ENCODE data around the gene ERVK3-1. TPM values are rescaled to one million over a fixed set of nuclear protein-coding genes. Genes with fewer than 3 reads are reported as not detected.
"Not testable (repeated sequence)": the region's sequence is repeated elsewhere in the genome, so short reads cannot be mapped to it uniquely, and the experiment has no call there.

Gene ERVK3-1, protein sequence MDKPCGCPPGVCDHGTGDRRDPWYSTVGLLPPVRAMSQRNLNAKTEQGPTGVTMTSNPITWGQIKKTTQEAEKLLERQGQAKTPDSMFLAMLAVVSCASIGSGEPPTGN
- polyA plus RNA-seq (2013, experiment 1 of 2; ENCODE audit: insufficient read length), result 34.2 TPM
- 32.4 TPM for polyA plus RNA-seq (2013, experiment 2 of 2; ENCODE audit: insufficient read length)

DNA sequence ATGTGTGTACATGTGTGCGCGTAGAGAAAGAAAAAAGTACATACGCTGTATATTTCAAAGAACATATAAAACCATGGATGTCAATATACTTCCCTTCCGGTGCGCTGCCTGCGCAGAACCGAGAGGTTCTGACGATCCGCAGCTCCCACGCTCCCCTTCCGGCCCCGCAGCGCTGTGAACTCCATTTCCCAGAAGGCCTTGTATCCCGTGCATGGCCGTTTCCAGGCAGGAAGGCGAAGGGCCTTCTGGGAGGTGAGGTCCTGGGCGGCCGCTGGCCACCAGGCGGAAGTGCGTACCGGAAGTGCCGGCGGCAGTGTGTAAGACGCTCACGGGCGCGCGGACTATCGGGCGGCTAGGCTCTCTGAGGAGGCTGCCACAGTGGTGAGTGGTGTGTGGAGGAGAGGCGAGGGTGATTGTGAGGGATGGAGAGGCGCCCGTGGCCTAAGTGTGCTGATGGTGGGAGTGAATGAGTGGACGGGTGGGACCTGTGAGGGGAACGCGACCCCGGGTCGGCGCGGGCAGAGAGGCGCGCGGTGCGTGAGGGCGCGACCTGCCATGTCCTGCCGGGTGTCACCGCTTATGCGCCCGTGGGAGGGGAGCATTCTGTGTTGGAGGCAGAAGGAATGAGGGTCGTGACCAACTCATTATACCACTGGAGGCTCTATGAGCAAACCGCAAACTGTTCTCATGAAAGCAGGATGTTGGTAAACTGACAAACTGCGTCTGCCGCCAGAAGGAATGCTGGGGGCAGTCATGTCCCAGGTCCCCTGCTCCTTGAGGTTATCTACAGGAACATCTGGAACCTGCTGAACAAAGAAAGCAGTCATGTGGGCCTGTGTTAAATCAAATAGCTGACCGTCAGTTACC is at the start of gene ERVK3-1:
Gene ERVK3-1 (plus strand): TSS at position 313 of the 867 bp plus-strand sequence. CDS start 6,792 bp downstream, outside the sequence.
- peak; percentile 97 for DNase-seq

DNA sequence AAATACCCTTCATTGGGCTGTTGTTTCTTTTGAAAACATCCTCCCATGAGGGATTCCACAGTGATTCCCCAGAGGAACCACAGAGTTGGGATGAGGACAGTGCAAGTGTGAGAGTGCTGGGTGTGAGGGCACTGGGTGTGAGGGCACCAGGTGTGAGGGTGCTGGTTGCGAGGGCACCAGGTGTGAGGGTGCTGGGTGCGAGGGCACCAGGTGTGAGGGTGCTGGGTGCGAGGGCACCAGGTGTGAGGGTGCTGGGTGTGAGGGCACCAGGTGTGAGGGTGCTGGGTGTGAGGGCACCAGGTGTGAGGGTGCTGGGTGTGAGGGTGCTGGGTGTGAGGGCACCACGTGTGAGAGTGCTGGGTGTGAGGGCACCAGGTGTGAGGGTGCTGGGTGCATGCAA is 46.9 kb upstream of the ERVK3-1 start:
- not testable (repeated sequence) for DNase-seq

DNA sequence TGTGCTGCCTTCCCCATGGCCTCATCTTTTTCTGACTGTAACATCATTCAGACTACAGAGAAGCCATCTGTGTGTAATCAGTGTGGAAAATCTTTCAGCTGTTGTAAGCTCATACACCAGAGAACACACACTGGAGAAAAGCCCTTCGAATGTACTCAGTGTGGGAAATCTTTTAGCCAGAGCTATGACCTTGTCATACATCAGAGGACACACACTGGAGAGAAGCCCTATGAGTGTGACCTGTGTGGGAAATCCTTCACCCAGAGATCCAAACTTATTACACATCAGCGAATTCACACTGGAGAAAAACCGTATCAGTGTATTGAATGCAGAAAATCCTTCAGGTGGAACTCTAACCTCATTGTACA is 43.6 kb upstream of the ERVK3-1 start:
- no peak for DNase-seq

DNA sequence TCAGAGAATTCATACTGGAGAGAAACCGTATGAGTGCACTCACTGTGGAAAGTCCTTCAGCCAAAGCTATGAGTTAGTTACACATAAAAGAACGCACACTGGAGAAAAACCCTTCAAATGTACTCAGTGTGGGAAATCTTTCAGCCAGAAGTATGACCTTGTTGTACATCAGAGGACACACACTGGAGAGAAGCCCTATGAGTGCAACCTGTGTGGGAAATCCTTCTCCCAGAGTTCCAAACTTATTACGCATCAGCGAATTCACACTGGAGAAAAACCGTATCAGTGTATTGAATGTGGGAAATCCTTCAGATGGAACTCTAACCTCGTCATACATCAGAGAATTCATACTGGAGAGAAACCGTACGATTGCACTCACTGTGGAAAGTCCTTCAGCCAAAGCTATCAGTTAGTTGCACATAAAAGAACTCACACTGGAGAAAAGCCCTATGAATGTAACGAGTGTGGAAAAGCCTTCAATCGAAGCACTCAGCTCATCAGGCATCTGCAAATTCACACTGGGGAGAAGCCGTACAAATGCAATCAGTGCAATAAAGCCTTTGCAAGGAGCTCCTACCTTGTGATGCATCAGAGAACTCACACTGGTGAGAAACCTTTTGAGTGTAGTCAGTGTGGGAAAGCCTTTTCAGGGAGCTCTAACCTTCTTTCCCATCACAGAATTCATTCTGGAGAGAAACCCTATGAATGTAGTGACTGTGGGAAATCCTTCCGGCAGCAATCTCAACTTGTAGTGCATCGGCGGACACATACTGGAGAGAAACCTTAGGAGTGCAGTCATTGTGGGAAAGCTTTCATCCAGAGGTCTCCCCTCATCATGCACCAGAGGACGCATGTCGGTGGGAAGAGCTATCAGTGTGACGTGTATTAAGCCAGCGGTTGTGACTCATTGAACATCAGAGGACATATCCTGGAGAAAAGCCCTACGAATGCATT is 42.9 kb upstream of the ERVK3-1 start:
- DNase-seq, result no peak

DNA sequence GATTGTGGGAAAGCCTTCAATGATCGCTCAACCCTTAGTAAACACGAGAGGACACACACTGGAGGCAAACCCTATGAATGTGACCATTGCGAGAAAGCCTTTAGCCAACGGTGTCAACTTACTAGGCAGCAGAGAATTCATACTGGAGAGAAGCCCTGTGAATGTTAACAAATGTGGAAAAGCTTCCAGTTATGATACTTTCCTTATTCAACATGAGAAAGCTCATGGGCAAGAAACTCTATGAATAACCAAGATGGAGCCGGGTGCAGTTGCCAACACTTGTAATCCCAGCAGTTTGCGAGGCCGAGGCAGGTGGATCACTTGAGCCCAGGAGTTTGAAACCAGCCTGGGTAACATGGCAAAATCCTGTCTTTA is 42.3 kb upstream of the ERVK3-1 start:
- DNase-seq, result no peak

DNA sequence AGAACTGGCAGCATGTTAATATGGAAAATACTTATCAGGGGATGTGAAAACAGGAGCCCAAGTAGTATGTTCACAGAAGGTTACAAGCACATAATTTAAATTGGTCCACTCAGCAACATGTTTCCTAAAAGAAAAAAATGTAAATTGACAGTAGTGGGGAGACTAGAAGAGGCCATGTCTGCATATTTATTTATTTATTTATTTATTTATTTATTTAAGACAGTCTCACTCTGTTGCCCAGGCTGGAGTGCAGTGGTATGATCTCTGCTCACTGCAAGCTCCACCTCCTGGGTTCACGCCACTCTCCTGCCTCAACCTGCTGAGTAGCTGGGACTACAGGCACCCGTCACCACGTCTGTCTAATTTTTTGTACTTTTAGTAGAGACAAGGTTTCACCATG is 40.1 kb upstream of the ERVK3-1 start:
- no peak for DNase-seq

DNA sequence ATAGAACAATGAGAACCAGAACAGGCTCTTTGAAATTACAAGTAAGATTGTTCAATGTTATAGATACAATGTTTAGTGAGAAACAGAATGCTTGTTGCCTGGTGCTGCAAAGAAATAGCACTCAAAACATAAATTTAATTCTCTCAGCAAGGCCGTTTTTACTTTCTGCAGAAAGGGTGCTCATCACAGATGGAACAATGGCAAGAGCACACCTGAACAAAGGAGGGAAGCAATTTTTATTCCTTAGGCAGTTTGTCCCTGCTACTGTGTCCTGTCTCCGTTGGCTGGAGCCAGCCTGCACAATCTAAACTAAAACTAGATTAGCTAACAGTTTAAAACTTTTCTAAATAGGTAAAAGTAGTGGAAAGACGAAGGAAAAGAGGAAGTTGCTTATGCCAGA is 36.8 kb upstream of the ERVK3-1 start:
- no peak for DNase-seq

DNA sequence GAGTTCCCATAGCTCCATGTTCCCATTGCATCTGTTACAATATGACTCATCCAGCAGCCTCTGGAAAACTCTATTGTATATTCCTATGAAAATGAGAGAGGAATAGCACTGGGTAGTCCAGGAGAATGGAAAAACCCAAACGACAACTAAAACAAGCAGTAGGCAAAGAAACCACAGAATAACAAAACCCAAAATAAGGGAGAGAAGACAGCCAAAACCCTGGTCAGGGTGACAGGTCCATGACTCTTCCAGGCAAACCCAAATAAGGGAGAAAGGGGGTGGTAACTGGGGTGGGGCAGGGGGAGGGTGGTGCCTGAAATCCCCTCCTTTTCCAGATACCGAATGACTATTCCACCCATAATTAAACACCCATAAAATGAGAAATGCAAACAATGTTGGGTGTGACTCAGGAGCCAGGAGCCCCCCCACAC is 30.4 kb upstream of the ERVK3-1 start:
- DNase-seq, result no peak

DNA sequence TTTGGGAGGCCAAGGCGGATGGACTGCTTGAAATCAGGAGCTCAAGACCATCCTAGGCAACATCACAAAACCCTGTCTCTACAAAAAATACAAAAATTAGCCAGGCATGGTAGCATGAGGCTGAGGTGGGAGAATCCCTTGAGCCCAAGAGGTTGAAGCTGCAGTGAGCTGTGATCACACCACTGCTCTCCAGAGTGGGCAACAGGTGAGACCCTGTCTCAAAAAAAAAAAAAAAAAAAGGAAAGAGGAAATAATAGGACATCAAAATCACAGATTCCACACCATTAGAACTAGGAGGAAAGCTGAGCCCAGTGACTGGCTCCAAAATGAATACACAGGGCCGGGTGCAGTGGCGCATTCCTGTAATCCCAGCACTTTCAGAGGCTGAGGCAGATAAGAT is 29.6 kb upstream of the ERVK3-1 start:
- no peak for DNase-seq

DNA sequence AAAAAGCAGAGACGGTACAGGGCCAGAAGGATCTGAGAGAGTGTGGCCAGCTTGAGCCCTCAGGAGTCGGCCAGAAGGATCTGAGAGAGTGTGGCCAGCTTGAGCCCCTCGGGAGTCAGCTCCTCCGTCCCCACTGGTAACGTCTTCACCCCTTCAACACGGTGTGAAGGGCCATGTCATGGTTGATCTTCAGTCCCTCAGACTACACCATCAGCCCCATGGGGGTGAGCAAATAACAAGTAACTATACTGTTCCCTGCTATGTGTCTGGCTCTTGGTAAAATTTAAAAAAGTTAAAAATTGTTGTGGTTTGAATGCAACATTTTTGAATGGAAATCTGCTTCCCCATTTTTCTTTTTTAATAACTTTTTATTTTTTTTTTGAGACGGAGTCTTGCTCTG is 28.0 kb upstream of the ERVK3-1 start:
- DNase-seq, result no peak

DNA sequence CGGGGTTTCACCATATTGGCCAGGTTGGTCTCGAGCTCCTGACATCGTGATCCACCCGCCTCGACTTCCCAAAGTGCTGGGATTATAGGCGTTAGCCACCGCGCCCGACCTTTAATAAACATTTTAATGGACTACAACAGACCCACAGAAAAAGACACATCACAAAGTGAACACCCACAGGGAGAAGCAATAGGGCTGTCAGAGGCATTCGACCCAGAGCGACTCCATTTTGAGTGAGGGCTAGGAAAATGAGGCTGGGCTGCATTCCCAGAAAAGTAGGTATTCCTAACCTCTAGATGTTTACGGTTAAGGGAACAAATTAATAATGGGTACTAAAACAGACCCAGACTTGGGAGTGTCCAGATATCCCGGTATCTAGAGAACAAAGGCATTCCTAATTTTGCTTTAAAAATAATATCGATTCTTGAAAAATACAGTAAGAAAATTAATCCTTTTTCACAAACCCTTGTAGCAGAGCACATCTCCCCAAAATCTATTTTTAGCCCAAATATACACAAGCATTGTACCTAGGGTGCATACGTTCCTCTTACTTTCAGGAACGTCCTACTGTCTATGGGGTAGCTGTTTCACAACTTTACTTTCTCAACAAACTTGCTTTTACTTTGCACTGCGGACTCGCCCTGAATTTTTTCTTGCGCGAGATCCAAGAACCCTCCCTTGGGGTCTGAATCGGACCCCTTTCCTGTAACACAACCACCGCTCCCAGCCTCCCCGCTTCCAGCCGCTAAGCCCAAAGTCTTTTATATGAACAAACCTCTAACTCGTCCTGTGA is 27.2 kb upstream of the ERVK3-1 start:
- no peak for DNase-seq

DNA sequence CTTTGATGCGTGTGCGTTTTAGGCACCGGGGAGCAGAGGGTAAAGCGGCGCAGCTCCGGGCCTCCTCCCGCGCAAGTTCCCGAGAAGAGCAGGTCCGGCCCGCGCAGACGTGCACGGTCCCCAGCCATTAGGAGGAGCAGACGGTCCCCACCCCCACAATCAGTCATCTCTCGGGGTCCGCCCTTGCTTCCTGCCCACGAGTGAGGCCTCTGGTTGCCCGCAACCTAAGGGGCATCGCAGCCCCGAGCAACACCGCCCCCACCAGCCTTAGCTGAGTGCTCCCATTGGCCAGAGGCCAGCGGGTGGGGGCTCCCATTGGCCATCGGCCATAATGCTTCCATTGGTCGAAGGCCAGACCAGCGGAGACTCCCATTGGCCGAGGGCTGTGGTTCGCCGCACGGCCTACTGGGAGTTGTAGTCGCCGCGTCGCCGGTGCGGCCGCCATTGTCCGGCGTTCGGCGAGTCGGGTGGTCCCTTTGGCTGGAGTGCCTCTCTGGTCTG is 26.6 kb upstream of the ERVK3-1 start, which contains the start of gene ZNF8:
Gene ZNF8 (plus strand): TSS at position 415 of the 501 bp plus-strand sequence. CDS start 127 bp downstream, outside the sequence.
- DNase-seq, result peak; percentile 99

DNA sequence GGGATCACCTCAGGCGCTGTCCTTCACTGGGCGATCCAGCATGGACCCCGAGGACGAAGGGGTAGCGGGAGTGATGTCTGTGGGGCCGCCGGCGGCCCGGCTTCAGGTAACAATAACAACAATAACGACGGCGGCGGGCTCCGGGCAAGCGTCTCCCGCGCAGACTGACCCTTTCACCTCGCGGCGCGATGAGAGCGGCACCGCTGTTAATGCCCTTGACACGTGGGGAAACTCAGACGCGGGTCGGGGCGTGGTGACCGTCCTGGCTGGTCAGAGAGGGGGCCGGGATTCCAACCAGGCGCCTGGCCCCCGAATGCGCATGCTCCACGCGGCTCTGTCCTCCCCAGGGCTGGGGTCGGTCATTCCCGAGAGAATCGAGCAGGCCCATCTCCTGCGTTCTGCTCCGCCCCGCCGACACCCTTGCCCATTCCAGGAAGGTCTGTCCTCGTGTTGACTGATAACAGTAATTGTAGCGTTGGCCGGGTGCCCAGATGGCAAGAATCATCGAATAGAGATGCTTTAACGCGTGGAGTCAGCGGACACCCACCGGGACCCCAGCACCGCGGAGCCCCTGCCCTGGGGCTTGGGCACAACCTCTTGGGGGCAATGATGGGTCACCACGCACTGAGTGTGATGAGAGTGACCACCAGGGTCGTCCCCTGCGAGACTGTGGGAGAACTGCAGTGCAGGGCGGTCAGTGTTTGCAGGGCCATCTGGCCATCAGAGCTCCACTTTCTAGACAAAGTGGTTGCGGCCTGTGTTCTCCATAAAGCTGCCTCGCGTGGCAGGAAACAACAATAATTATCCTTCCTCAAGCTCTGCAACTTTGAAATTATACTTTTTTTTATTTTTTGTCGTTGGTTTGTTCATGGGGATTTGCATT is 25.9 kb upstream of the ERVK3-1 start:
- DNase-seq, result peak; percentile 58

DNA sequence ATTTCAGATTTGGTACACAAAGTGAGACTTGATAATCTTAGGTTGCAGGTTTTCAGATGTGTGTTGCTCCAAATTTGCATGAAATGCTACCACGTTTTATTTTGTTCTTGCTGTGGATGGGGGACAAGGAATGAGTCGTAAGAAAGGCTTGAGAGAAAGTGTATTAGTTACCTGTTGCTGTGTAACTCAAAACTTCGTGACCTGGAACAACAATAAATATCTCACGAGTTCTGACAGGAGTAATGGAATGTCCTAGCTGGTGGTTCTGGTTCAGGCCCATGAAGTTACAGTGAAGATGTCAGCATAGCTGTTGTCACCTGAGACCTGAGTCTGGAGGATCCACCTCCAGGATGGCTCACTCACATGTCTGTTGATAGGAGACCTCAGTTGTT is 25.3 kb upstream of the ERVK3-1 start:
- no peak for DNase-seq

DNA sequence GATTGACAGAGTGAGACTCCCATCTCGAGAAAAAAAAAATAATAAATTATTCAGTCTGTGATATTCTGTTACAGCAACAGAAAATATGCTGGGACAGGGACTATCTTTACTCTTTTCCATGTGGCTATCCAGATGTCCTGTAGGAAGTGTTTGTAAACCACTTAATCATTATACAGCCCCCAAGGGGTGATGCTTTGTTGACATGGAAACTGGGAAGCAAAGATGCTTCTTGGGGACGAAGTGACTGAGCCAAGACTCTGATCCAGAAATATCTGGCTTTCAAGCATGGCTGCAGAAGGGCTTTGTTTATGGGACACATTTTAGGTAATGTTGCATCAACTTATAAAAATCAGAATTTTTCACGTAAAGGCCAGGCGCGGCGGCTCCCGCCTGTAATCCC is 21.0 kb upstream of the ERVK3-1 start:
- DNase-seq, result no peak

DNA sequence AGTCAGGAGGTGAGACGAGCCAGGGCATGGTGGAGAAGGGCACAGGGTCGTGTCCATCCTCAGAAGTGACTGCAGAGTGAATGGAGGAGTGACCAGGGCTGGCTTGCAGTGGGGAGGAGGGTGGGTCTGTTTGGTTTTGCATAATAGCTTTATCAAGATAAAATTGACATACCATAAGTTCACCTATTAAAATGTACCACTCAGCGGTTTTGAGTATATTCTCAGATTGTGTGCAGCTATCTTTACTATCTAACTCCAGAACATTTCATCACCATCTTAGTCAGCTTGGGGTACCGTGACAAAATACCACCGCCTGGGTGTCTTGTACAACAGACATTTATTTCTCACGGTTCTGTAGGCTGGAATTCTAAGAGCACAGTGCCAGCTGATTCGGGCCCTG is 13.2 kb upstream of the ERVK3-1 start:
- no peak for DNase-seq

DNA sequence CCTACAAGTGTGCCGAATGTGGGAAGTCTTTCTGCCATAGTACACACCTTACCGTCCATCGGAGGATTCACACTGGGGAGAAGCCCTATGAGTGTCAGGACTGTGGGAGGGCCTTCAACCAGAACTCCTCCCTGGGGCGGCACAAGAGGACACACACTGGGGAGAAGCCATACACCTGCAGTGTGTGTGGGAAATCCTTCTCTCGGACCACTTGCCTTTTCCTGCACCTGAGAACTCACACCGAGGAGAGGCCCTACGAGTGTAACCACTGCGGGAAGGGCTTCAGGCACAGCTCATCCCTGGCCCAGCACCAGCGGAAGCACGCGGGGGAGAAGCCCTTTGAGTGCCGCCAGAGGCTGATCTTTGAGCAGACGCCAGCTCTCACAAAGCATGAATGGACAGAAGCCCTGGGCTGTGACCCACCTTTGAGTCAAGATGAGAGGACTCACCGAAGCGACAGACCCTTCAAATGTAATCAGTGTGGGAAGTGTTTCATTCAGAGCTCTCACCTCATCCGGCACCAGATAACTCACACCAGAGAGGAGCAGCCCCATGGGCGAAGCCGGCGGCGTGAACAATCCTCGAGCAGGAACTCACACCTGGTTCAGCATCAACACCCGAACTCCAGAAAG is 10.3 kb upstream of the ERVK3-1 start:
- DNase-seq, result no peak

DNA sequence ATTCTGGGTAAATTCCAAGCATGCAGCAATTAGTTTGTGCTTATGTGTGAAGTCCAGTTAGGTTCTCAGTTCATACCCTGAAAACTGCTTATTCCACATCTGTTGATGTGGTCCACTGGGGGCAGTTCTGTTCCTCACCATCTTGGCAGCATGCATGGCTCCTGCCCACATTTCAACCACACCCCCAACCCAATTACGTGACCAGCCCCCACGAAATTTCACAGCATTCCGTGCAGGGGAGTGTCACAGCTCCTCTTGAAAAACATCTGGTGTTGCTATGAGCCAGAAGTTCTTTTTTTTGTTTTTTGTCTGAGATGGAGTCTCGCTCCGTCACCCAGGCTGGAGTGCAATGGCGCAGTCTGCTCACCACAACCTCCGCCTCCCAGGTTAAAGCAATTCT is 9.1 kb upstream of the ERVK3-1 start:
- DNase-seq, result no peak

DNA sequence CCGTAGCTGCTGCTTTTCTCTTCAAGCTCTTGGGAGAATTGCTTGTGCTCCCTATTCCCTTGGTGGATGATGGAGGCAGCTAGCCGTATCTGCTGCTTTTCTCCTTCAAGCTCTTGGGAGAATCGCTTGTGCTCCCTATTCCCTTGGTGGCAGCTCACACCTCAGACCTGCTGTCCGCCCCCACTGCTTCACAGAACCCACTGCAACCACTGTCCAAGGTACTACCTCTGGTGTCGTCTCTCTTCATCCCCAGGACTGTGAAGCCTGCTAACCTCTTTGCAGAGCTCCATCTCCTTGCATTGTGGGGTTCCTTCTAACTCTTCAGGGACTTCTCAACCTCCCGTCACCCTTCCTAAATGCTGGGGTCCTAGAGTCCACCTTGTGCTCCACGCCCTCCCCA is 4.6 kb upstream of the ERVK3-1 start:
- DNase-seq, result no peak

DNA sequence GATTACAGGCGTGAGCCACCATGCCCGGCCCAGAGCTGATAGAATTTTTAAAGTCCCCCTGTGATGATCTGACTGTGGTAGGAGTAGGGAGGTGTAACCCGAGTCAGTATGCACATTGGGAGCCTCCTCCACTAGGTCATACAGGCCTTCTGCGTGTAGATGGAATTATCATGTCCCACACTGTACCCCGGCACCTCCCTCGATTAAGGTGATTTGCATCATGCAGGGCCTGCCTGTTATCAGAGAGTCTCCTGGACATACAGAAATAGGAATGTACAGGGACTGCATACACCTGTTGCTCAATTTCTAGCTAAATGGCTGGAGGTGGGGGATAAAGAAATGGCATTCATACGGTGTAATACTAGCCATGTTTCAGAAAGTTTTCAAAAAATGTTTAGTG is 922 bp upstream of the ERVK3-1 start:
- no peak for DNase-seq

DNA sequence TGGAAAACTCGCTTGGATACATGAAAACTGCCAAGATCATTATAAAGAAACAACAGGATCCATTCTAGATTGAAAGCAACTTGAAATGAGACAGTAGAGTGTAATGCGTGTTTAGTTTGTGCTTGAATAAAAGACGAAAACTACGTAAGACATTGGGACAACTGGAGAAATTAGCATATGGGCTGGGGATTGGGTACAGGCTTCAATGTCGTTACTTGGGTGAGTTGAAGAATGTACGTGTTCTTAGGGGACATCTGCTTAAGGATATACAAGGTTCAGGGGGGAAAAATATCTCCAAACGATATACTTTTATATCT is 471 bp upstream of the ERVK3-1 start:
- DNase-seq, result no peak

All from fibroblast of skin of abdomen (primary cell).